Measurements from ENCODE around the gene SEMA4D.

The SEMA4D gene

GRCh38 chr9:89442981-89443814 is 54.7 kb downstream of the SEMA4D start:
- DNase-seq = no peak

- DNase-seq = no peak
Observed at GRCh38 chr9:89442501-89442978, 55.4 kb downstream of the SEMA4D start.

- no peak for DNase-seq
Observed at GRCh38 chr9:89441986-89442385, 55.9 kb downstream of the SEMA4D start.

DNA sequence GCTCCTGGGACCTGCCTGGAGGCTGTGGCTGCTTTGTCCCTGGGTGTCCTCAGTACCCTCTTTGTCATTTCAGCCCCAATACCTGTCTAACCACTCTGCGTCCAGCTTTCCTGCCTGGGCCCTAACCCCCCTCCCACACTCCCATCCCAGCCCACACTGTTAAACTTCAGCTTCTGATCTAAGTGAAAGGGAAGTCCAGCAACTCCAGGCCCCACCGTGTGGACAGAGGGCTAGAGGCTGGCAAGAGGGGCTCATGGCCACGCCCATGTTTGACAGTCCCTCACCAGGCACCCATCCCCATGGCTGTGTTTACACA is 56.3 kb downstream of the SEMA4D start:
- no peak for DNase-seq

DNA sequence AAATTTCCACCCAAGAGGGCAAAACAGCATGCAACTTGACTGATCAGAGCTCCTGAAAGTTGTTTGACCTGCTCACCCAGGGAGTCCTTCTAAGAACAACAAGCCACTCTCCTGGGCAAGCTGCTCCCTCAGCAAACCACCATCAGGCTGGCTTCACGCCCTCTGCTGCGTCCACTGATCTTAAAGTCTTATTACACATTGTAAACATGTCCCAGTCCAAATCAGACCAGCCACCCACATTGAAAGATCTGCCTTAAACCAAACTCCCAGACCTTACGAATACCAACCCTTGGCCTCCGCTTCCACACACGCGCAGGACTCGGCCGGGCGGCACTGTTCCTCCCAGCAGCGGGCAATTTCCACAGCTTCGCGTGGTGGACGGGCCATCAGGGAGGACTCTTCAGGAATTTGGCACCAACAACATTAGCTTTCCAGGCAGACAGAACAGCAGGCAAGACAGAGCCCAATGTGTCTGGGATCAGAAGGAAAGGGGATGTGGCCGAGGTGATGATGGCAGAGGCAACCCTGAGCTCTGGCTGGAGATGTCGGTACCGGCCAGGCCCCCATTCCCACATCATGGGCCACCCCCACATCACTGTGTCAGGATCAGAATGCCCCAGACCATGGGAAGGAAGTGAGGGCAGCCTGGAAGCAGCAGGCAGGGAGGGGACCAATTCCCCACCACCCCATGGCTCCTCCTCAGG is 56.8 kb downstream of the SEMA4D start:
- no peak for DNase-seq

DNA sequence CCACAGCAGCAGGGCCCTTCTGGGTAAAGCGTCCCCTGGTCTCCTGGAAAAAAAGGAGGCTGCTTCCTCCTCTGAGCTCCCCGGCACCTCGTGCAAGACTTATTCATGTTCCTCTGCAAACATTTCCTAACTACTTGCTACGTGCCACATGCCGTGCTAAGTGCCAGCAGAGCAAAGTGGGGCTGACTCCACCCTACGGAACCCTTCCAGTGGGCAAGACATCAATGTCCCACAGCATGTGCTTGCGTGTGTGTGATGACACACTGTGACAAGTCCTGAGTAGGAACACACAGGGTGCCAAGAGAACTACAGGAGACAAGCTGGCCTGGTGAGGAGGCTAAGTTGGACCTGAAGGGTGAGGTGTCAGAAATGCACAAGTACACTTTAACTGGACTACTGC is 57.4 kb downstream of the SEMA4D start:
- no peak for DNase-seq

DNA sequence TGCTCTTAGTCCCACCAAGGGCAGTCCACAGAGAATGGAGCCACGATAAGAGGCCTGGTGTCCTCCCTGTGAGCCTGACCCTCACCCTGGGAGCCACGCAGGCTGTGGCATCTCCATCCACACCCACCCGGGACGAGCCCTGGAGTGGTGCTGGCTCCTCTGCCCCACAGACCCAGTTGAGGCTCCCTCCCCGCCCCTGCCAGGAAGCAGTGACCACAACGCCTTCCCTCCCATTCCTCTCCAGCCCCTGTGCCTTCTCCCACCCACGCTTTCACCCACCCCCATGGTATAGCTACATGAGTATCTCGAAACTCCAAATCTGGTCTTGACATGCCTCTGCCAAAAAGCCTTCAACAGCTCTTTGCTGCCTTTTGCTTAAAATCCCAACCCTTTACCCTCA is 57.9 kb downstream of the SEMA4D start:
- DNase-seq = no peak

DNA sequence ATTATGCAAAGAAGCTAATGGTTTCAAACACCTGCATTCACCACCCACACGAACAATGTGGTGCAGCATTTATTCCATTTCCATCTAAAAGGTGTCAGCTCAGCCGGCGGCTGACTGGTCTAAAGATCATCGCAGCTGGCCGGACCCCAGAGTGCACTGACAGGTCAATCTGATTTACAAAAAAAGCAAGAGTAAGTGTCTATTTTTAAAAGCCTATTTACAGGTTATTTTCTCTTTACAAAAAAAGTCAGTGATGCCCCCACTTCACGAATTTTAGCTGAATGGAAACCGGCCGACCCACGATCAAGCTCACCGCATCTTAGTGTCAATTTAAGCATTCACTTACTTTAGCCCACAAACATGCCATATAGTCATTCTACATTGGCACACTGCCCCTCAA is 58.3 kb downstream of the SEMA4D start:
- no peak for DNase-seq

- no peak for DNase-seq
Observed at GRCh38 chr9:89438194-89438593, 59.7 kb downstream of the SEMA4D start.

DNA sequence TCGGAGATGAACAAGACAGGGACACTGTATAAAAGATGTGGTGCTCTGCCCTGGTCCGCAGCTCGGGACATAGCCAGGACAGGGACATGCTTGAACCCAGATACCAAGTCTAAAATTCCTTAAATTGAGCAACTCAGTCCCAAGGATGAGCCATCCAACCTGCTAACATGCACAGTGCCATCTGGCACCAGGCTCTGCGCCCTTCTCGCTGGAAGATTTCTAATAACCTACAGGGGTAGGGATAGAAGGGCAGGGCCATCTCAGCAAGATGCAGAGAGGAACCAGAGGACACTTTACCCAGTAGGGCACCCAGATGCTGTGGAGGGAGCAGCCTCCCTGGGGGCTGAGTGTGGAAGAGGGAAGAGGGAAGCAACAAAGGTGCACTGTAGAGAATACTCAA is 60.1 kb downstream of the SEMA4D start:
- DNase-seq = no peak

DNA sequence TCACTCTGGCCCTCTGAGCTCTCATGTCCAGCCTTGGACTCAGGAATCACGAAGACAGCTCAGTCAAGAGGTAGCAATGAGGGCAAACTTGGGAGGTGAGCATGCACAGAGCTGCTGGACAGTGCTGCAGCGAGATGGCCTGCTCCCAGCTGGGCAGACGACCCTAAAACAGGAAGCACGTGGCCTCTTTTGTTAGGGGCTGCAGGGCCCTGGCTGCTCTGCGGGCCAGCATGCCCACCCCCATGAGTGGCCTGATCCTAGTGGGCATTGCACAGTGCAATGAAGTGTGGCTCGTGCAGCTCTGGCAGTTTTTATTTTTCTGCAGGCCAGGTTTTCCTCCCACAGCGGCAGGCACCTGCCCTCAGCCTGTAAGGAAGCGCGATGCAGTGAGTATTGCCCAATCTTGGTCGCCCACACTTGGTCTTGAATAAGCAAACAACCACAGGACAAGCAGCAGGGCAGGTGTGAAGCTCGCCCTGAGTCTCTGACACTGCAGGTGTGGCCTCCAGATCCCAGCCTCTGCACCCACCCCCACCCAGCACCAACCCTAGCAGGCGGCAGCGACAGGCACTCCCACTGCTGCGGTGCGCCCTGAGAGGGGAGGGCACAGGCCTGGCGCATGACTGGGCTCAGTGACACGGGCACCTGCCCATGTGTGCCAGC is 60.8 kb downstream of the SEMA4D start:
- no peak for DNase-seq

GRCh38 chr9:89436326-89436725 is 61.6 kb downstream of the SEMA4D start:
- DNase-seq = no peak

GRCh38 chr9:89435071-89435823 is 62.7 kb downstream of the SEMA4D start:
- DNase-seq = peak; percentile 90

DNA sequence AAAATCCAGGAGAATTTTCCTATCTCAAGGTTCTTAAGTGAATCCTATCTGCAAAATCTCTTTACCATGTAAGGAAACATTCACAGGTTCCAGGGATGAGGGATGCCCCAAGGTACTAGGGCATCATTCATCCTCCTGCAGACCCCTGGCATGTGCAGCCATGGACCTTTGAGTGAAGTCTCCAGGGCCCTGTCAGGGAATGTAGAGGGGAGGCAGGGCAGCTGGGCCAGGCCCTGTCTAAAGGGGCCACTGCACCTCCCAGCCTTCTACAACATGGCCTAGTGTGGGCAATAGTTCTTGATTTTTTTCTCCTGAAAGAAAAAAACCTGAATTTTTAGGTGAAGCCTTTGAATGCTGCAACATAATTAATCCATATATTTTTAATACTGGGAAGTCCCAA is 63.3 kb downstream of the SEMA4D start:
- DNase-seq = no peak

- DNase-seq = peak; percentile 73
Observed at GRCh38 chr9:89433826-89434225, 64.1 kb downstream of the SEMA4D start.

- DNase-seq = no peak
Observed at GRCh38 chr9:89432986-89433530, 64.9 kb downstream of the SEMA4D start.

GRCh38 chr9:89431930-89432725 is 65.8 kb downstream of the SEMA4D start:
- no peak for DNase-seq

- DNase-seq = no peak
Observed at GRCh38 chr9:89430995-89431394, 66.9 kb downstream of the SEMA4D start.

- DNase-seq = peak; percentile 73
Observed at GRCh38 chr9:89428901-89429890, 68.7 kb downstream of the SEMA4D start.

GRCh38 chr9:89428222-89428761 is 69.6 kb downstream of the SEMA4D start:
- DNase-seq = no peak

Data from islet precursor cell (in vitro differentiated cells).